Measurements from ENCODE around the gene CEACAM16.

GRCh38 chr19:44680536-44680935, 18.4 kb upstream of the CEACAM16 start:
- no peak for TF ChIP-seq POLR2AphosphoS5 (IDR thresholded peaks at IDR 0.05; ENCODE audit: insufficient read depth in 1 of 2, low read depth in 1 of 2)
- no peak for TF ChIP-seq POLR2A (IDR thresholded peaks at IDR 0.05)
- TF ChIP-seq CTCF (IDR thresholded peaks at IDR 0.05) = no peak

Measured in vagina (tissue), 2 donors.